Measurements from ENCODE around the gene RHBDL3. TPM values are rescaled to one million over a fixed set of nuclear protein-coding genes. Genes with fewer than 3 reads are reported as not detected.
A peak's percentile ranks its signal among the peaks of the same experiment; 100 is the strongest.

RHBDL3 gene
- polyA plus RNA-seq (2011; rRNA removed) = 0.01 and 0.04 TPM in 2 replicates
- polyA minus RNA-seq (2011; rRNA and poly(A)+ RNA removed) = 0.28 TPM in 1 of 2 replicates, not detected in the other

GRCh38 chr17:32265192-32265923 lies at the start of gene RHBDL3:
RHBDL3 (plus strand) TSS chr17:32265832; CDS start chr17:32266190, 358 bp downstream.
- TF ChIP-seq CTCF (IDR thresholded peaks at IDR 0.05; ENCODE audit: insufficient read depth, low read depth, low read length) = no peak
- H3K36me3 ChIP-seq (ENCODE audit: control insufficient read depth, insufficient read depth, low read length) = no peaks in the 10 kb centered on the region
- ChIA-PET POLR2A (no interaction called here), CTCF (interaction anchor here (0.7 to 1.1 kb wide), 2 partner anchors 11 to 35 kb away, joined by 3 read pairs; no protein-coding TSS in a partner anchor)
- peaks cover 52% of the 10 kb centered on the region for H3K27me3 ChIP-seq (ENCODE audit: control insufficient read depth, insufficient read depth, low read length)
- H3K4me3 ChIP-seq (ENCODE audit: low read depth, low read length) = peak within 1 kb of the TSS; percentile 25
- DNase-seq (ENCODE audit: low read depth) = no peak

GRCh38 chr17:32222621-32223020 lies 43.0 kb upstream of the RHBDL3 start:
- DNase-seq (ENCODE audit: low read depth) = no peak
- TF ChIP-seq CTCF (IDR thresholded peaks at IDR 0.05; ENCODE audit: insufficient read depth, low read depth, low read length) = no peak
- H3K27me3 ChIP-seq (ENCODE audit: control insufficient read depth, insufficient read depth, low read length) = no peaks in the 10 kb centered on the region
- ChIA-PET CTCF (no interaction called here), POLR2A (no interaction called here)
- H3K36me3 ChIP-seq (ENCODE audit: control insufficient read depth, insufficient read depth, low read length) = 0 out of 2 replicates have a peak, but pooled peaks cover 1% of the 10 kb centered on the region
- H3K4me3 ChIP-seq (ENCODE audit: low read depth, low read length) = no peak overlapping the region

- TF ChIP-seq CTCF (IDR thresholded peaks at IDR 0.05; ENCODE audit: insufficient read depth, low read depth, low read length) = no peak
- CTCF ChIA-PET = interaction anchor here (1.1 kb wide), 1 partner anchor 95 kb away, joined by 3 read pairs; no protein-coding TSS in a partner anchor
- POLR2A ChIA-PET = no interaction called here
- Histone ChIP-seq H3K4me3 (ENCODE audit: low read depth, low read length) (no peak overlapping the region), H3K36me3 (ENCODE audit: control insufficient read depth, insufficient read depth, low read length) (peaks cover 3% of the 10 kb centered on the region; the same call in 1 of the 2 replicates), H3K27me3 (ENCODE audit: control insufficient read depth, insufficient read depth, low read length) (no peaks in the 10 kb centered on the region)
- no peak for DNase-seq (ENCODE audit: low read depth)
Measured at GRCh38 chr17:32223703-32224102, 41.9 kb upstream of the RHBDL3 start.

GRCh38 chr17:32226886-32227285 lies 38.7 kb upstream of the RHBDL3 start:
- Histone ChIP-seq H3K4me3 (ENCODE audit: low read depth, low read length) (no peak overlapping the region), H3K36me3 (ENCODE audit: control insufficient read depth, insufficient read depth, low read length) (peaks cover 3% of the 10 kb centered on the region; the same call in 1 of the 2 replicates), H3K27me3 (ENCODE audit: control insufficient read depth, insufficient read depth, low read length) (no peaks in the 10 kb centered on the region)
- TF ChIP-seq CTCF (IDR thresholded peaks at IDR 0.05; ENCODE audit: insufficient read depth, low read depth, low read length) = no peak
- POLR2A ChIA-PET = no interaction called here
- no peak for DNase-seq (ENCODE audit: low read depth)
- CTCF ChIA-PET = interaction anchor here (0.8 to 1.0 kb wide), 3 partner anchors 15 to 19 kb away, joined by 3 read pairs; no protein-coding TSS in a partner anchor

- ChIA-PET POLR2A (no interaction called here), CTCF (interaction anchor here (0.6 to 1.0 kb wide), 3 partner anchors 14 to 220 kb away, joined by 3 read pairs; no protein-coding TSS in a partner anchor)
- no peak for TF ChIP-seq CTCF (IDR thresholded peaks at IDR 0.05; ENCODE audit: insufficient read depth, low read depth, low read length)
Measured at GRCh38 chr17:32227910-32228309, 37.7 kb upstream of the RHBDL3 start.

More at GRCh38 chr17:32227910-32228309, 37.7 kb upstream of the RHBDL3 start:
- Histone ChIP-seq H3K36me3 (ENCODE audit: control insufficient read depth, insufficient read depth, low read length) (peaks cover 3% of the 10 kb centered on the region; the same call in 1 of the 2 replicates), H3K4me3 (ENCODE audit: low read depth, low read length) (no peak overlapping the region), H3K27me3 (ENCODE audit: control insufficient read depth, insufficient read depth, low read length) (no peaks in the 10 kb centered on the region)
- no peak for DNase-seq (ENCODE audit: low read depth)

Data from BJ (cell line).